A549 (cell line): ENCODE results near the gene ZCCHC24.

Experiments
- CBX2 ChIP-seq: fragments of 200-600 bp; sonication (generic); IDR thresholded peaks from 2 replicates; pipeline ENCODE4 v1.6.1; 2016; ENCODE audit warnings: low read depth, mild to moderate bottlenecking, borderline replicate concordance
- EP300 ChIP-seq, 2 experiments: fragments of >200 bp; sonication (Bioruptor Twin); formaldehyde crosslinking; IDR thresholded peaks; 2 replicates in 1 of 2; 3 replicates in 1 of 2; pipeline ENCODE4 v1.6.1; 2016 to 2017
- HDAC2 ChIP-seq: fragments of 200-600 bp; sonication (generic); IDR thresholded peaks from 2 replicates; pipeline ENCODE4 v1.6.1; 2016
- JUN ChIP-seq, 2 experiments: fragments of >200 bp; sonication (Bioruptor Twin); formaldehyde crosslinking; IDR thresholded peaks; 2 replicates in 1 of 2; 3 replicates in 1 of 2; pipeline ENCODE4 v1.6.1; 2016 to 2017
- MYC ChIP-seq: IDR thresholded peaks from 2 replicates; pipeline ENCODE4 v1.6.1; 2012; ENCODE audit warnings: mild to moderate bottlenecking, inconsistent platforms, low read length, improper control_type of control experiment, borderline replicate concordance
- NR3C1 ChIP-seq: fragments of >200 bp; sonication (Bioruptor Twin); formaldehyde crosslinking; IDR thresholded peaks from 3 replicates; pipeline ENCODE4 v1.6.1; 2017
- PBX3 ChIP-seq: IDR thresholded peaks from 2 replicates; pipeline ENCODE4 v1.6.1; 2012
- PHF8 ChIP-seq: fragments of 200-600 bp; sonication (generic); IDR thresholded peaks from 2 replicates; pipeline ENCODE4 v1.6.1; 2016; ENCODE audit warnings: low read depth, mild to moderate bottlenecking, antibody characterized with exemption, moderate library complexity, borderline replicate concordance
- RNF2 ChIP-seq: fragments of 200-600 bp; sonication (generic); IDR thresholded peaks from 2 replicates; pipeline ENCODE4 v1.6.1; 2016; ENCODE audit warnings: low read depth, mild to moderate bottlenecking, antibody characterized with exemption, moderate library complexity, borderline replicate concordance
- TP53 ChIP-seq: fragments of 250-450 bp; sonication (Bioruptor Pico); IDR thresholded peaks from 2 replicates; pipeline ENCODE4 v1.5.0; 2021; ENCODE audit warnings: mild to moderate bottlenecking, moderate library complexity
- USF2 ChIP-seq: fragments of 450-650 bp; IDR thresholded peaks from 2 replicates; pipeline ENCODE4 v1.6.1; 2014; ENCODE audit warnings: antibody characterized with exemption
- TF ChIP-seq, protein P1 (sequence below): fragments of 200-600 bp; sonication (generic); IDR thresholded peaks from 2 replicates; pipeline ENCODE4 v1.6.1; 2016; ENCODE audit warnings: antibody characterized with exemption, mild to moderate bottlenecking, moderate library complexity
- TF ChIP-seq, protein P2 (sequence below): fragments of >200 bp; sonication (Bioruptor Twin); formaldehyde crosslinking; IDR thresholded peaks from 3 replicates; pipeline ENCODE4 v1.5.1; 2016

- TF ChIP-seq PHF8 = no peak
- TF ChIP-seq PBX3 = no peak
- TF ChIP-seq EP300 (IDR thresholded peaks at IDR 0.05) = no peak
- no peak for TF ChIP-seq RNF2
- no peak for TF ChIP-seq JUN (IDR thresholded peaks at IDR 0.05)
- TF ChIP-seq, protein P1, sequence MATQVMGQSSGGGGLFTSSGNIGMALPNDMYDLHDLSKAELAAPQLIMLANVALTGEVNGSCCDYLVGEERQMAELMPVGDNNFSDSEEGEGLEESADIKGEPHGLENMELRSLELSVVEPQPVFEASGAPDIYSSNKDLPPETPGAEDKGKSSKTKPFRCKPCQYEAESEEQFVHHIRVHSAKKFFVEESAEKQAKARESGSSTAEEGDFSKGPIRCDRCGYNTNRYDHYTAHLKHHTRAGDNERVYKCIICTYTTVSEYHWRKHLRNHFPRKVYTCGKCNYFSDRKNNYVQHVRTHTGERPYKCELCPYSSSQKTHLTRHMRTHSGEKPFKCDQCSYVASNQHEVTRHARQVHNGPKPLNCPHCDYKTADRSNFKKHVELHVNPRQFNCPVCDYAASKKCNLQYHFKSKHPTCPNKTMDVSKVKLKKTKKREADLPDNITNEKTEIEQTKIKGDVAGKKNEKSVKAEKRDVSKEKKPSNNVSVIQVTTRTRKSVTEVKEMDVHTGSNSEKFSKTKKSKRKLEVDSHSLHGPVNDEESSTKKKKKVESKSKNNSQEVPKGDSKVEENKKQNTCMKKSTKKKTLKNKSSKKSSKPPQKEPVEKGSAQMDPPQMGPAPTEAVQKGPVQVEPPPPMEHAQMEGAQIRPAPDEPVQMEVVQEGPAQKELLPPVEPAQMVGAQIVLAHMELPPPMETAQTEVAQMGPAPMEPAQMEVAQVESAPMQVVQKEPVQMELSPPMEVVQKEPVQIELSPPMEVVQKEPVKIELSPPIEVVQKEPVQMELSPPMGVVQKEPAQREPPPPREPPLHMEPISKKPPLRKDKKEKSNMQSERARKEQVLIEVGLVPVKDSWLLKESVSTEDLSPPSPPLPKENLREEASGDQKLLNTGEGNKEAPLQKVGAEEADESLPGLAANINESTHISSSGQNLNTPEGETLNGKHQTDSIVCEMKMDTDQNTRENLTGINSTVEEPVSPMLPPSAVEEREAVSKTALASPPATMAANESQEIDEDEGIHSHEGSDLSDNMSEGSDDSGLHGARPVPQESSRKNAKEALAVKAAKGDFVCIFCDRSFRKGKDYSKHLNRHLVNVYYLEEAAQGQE = no peak
- no peak for TF ChIP-seq TP53 (CRISPR knock-in tag)
- TF ChIP-seq MYC = no peak
- TF ChIP-seq, protein P2, sequence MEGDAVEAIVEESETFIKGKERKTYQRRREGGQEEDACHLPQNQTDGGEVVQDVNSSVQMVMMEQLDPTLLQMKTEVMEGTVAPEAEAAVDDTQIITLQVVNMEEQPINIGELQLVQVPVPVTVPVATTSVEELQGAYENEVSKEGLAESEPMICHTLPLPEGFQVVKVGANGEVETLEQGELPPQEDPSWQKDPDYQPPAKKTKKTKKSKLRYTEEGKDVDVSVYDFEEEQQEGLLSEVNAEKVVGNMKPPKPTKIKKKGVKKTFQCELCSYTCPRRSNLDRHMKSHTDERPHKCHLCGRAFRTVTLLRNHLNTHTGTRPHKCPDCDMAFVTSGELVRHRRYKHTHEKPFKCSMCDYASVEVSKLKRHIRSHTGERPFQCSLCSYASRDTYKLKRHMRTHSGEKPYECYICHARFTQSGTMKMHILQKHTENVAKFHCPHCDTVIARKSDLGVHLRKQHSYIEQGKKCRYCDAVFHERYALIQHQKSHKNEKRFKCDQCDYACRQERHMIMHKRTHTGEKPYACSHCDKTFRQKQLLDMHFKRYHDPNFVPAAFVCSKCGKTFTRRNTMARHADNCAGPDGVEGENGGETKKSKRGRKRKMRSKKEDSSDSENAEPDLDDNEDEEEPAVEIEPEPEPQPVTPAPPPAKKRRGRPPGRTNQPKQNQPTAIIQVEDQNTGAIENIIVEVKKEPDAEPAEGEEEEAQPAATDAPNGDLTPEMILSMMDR = no peak
- no peak for TF ChIP-seq CBX2
- TF ChIP-seq HDAC2 = no peak
- TF ChIP-seq NR3C1 = no peak
- TF ChIP-seq USF2 = no peak
Observed at GRCh38 chr10:79336276-79336675, 109.1 kb downstream of the ZCCHC24 start.
